NCI-H82 treated with DMSO at 0.1 percent for 48 hours (cell line): ENCODE results near the gene CCDC177.

Experiments
- DNase-seq: peaks from one replicate; lab custom pipeline; 2025; ENCODE audit not compliant: unreplicated experiment; lab: John Stamatoyannopoulos, UW

CCDC177 gene

DNA sequence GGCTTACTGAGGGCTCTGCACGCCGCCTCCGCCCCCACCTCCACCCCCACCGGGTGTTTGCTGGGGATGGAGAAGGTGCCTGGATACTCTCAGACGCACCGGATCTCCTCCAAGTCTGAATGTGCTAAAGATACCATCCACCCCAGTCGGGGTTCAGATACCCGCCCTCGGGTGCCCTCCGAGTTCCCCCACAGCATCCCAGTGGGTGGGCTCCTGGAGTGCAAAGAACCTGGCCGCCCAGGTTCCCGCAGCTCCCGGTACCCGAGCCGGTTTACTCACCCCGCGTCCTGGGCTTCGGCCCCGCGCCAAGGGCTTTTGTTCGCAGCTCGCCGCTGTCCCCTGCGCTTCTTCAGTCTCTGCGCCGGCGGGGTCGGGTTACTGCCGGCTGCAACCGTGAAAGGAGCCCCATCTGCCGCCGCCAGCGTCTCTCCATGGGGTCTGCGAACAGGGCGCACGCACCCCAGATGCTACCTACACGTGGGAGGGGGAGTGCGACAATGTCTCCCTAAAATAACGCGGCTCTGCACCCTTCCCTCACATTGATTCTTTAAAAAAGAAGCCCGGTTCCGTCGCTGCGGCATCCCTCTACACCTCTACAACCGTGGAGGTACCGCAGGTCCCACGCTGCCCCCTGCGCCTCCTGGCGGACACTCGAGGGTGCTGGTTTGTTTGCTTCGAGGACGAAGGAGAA lies at the start of gene CCDC177:
TSS of gene CCDC177 (minus strand) at position 609 of the 691 bp plus-strand sequence. CDS start 1,249 bp downstream, outside the sequence.
- DNase-seq: peak; percentile 27

DNA sequence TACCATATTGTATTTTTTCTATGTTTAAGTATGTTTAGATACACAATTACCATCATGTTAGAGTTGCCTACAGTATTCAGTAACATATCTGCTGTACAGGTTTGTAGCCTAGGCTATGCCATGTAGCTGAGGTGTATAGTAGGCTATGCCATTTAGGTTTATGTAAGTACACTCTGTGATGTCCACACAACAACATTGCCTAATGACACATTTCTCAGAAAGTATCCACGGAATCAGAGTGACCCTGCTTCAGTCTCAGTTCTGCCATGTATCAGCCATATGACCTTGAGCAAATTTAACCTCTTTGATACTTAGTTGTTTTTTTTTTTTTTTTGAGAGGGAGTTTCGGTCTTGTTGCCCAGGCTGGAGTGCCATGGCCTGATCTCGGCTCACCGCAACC lies 49.5 kb upstream of the CCDC177 start:
- DNase-seq: no peak

DNA sequence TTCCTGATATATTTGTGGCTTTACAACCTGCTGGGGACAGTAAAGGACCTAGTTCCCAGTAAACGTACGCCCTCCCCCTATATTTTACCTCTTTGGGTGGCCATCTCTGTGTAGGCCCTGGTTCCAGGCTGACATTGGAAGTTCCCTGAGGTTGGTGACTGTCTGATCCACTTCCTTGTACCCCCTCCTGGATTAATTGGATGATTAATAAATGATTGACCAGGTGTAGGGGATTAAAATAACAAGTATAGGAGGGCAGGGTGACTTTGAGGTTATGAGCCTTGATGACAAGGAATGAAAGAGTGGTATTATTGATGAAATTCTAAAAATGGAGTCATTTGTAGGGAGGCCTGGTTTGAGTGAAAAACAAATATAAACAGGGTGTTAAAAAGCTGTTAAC lies 46.3 kb upstream of the CCDC177 start:
- DNase-seq: no peak

DNA sequence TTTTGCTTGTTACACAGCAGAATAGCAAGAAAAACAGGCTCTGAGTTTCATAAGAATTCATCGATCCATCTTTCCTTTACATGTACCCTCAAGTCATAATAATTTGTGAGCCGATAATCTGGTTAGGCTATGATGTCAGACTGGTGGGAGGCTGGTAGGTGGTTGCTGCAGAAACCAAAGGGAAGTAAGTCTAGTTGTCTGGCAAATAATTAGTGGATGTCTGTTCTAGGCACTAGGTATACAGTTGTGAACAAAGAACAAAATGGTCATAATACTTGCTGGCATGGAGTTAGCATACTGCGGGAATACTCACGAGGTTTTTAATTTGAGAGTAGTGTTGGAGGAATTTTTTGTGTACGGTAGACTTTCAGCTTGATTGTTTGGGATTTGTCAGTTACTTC lies 45.5 kb upstream of the CCDC177 start:
- DNase-seq: no peak

DNA sequence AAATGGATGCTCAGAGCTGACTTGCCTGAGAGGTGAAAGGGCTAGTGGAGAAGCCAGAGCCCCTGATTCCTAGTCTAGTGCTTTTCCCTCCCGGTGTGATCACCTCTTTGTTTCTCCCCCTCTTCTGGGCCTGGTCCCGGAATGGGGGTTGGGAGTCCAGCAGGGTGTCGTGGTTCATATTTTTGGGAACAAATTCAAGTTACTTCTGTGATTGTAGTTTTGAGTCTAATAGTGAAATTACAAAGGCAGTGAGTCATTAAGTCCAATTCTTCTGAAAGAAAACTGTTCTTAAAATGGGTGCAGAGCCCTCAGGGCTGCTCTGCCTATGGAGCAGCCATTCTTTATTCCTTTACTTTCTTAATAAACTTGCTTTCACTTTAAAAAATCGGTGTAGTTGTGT lies 44.3 kb upstream of the CCDC177 start:
- DNase-seq: no peak

DNA sequence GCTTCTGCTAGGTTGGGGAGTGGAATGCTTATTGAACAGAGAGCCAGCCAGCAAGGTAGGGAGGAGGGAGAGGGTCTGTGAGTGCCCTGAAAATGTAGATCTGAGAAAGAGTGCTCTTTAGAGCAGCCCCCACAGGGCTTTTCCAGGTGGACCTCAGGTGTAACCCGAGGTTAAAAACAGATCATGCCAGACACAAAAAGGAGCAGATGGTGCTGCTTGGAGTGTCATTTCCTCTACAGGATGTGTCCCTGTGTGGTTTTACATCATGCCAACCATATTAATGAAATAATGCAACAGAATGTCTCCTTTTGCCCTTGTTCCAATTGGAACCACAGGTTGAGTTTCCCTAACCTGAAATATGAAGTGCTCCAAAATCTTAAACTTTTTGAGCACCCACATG lies 43.1 kb upstream of the CCDC177 start:
- DNase-seq: no peak

DNA sequence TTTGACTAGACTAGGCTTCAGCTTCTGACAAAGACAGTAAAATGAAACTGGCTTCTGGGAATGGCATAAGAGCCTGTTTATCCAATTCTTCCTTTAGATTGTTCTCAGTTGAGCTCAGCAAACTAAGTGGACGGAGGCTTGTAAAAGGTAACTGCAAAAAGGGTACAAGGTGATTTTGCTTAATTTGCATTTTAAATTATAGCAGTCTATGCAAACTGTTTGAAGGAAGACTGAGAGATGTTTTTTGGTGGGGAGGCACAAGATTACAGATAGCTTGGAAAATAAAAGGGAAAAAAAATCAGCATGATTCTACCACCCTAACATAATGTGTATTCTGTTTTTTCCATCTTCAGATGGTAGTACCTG lies 41.7 kb upstream of the CCDC177 start:
- no peak for DNase-seq

DNA sequence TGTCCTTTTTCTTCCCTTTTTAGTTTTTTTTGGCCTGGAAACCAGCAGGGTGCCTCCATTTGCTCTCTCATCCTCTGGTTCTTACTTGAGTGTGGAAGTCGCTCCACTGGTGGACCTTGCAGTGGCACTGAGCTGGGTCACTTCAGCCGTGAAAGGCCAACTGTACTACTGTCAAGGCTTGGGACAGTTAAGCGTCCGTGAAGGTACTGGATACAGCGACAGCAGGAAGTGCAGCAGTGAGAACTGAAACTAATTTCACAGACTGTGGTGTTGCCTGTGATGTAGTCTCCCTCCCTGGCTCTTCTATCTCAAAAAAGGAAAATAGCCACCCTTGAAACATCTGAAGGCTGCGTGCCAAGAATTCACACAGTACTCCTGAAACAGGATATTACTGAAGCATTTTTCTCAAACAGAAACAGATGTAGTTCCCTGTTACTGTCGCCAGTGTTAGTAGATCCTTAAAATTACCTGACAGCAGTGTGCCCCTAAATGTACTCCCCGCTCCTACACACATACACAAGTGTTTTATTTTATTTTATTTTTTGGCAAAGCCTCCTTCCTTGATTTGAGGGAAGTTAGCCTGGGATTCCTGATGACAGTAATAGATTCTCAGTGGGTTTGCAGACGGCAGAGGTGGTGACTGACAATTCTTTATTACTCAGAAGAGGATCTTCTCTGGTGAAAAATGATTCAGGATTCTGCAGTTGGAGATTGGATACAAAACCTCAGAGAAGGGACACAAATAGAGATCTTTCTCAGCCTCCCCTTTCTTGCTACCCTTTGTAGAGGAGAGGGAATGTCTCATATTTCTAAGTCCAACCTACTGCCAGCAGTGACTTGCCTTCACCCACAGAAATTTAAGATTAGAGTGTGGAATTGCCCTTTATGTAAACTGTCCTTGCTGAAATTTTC lies 41.1 kb upstream of the CCDC177 start:
- DNase-seq: no peak

DNA sequence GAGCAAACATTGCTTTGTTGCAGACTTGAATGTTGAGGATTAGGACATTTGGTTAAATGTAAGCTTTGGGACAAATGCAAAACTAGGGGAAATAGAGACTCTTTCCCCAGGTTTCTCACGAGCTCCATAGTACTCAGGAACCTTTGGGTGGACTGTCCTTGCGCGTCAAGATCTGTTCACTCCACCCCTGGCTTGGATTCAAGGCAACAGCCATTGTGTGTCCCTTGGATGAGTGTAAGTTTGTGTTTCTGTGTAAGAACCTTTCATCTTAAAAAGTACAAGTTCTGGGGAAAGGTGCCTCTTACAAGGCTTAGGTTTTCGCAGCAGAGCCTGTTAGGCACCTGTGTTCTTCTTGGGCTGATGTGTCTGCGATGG lies 40.4 kb upstream of the CCDC177 start:
- no peak for DNase-seq

DNA sequence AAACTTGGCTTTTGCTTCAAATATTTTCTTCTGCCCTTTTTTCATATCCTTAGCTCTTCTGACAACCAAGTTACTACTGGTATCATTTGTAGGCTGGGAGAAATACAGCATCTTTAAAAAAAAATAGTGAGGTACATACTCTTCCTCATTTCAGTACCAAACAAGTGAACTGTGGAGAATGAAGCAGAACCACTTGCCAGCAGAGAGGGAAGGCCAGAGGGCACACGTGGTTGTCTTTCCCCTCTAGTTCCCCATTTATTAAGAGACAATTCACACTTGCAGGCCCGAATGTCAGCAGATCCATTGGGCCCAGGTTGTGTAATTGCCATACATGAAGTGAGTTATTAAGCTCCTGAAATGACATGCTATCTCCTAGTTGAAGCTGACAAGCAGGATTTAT lies 39.9 kb upstream of the CCDC177 start:
- DNase-seq: no peak

DNA sequence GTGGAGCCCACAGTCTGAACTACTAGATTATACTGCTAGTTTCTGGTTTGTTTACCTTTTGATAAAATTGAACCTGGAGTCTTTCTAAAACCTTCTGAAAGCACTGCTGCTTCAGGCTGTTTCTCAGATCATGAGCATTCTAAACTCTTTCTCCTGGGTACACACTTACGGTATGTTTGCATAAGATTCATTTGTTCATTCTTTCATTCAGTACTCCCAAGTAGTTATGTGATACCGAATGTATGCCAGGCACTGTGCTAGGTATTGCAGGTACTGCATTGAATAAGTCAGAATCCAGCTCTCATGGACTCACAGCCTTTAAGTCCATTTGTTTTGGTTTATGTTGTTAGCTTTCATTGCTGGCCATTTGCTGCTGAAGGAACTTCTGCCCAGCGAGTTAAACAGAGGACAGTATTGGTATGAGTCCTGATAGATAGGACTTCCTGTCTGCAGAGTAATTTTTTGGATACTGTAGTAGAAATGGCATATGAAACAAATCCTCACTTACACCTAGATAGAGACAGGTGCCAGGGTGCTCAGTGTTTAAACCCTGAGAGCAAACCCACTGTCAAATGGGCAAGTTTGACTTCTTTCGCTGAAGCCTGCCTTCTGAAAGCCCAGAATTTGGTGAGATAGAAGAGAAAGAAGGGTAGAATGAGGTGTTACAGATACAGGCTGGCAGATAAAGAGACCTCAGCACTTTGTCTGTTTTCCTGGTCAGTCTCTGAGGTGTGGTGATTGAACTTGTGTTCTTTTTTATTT lies 38.8 kb upstream of the CCDC177 start:
- DNase-seq: no peak

DNA sequence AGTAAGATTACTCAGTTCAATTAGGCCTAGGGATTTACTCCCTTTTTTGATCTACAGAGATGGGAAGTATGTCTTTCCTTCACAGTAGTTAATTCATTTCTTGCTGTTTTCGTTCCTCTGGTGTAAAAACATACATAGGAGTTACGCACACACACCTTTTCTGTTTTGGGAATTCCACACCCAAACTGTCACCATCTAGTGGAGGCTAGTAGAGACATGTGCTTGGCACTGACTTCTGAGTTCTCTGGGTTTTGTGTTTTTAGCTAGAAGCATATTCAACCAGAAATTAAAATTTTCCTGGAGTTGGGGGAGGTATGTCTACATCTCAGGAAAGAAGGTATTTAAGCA lies 38.1 kb upstream of the CCDC177 start:
- DNase-seq: no peak

DNA sequence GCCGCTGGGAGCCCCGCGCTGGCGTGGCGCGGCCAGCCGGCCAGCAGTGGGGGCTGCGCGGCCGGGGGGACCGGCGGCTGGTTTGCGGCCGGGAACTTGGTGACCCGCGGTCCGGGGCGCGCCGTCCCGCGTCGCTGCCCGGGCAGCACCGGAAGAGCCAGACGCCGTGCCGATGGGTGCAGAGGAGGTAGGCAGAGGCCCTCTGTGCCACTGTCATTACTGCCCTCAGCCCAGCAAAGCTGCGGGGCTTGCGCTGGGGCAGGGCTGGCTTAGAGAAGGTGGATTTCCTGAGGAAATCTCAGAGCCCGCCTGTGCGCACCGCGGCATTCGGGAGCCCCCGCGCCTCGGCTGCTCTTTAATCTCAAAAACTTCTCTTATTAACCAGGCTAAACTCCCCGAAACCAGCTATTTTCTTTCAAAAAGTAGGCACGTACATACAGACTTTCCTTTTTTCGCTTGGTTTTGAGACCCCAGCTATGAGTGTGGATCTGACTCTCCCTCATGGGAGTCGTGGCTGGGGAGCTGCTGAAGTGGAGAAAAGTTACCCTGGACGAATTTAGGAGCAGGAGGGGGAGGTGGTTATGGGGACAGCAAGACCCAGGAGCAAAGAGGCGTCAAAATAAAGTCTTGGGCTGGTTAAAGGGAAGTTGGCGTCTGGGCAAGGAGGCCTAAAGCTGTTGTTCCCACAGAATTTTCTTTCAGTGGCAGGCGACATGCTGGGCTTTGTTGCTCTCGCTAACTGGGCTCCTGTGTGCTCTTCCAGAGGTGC lies 37.5 kb upstream of the CCDC177 start:
- no peak for DNase-seq

DNA sequence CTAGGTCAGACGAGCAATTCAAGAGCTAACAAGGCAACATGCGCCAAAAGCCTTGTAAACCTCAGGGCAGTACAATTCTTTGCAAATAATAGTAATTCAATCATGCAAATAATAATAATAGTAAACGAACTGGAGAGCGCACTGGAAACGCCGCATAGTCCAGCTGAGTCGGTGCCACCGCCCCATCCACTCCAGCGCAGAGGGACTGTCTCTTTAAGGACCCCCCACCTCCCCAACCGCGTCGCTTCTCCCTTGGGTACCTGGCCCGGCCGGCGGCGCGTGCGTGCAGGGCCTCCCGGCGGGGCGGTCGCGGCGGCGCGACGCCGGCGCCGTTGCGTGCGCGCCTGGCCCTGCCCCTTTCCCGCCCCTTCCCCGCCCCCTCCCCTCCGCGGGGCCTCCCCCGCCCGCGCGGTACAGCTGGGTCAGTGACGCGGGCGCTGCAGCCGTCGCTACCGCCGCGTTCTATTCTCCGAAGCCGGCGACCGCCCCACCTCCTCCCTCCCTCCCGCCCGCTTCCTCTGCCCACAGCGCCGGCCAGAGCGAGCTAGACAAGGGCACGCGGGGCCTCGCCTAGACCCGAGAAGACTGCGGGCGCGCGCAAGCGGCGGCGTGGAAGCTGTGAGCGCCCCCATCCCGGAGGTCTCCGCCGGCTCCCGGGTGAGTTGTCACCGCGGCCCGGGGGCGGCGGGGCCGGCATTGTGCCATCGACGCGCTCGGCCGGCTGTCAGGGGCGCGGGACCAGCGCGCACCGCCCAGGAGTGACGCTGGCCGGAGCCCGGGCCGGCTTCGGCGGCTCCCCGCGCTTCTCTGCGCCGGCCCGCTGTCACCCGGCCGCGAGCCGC lies 36.7 kb upstream of the CCDC177 start, which contains the start of gene SUSD6:
TSS of gene SUSD6 (plus strand) at position 425 of the 842 bp plus-strand sequence. CDS start 46,997 bp downstream, outside the sequence.
- peak; percentile 74 for DNase-seq

DNA sequence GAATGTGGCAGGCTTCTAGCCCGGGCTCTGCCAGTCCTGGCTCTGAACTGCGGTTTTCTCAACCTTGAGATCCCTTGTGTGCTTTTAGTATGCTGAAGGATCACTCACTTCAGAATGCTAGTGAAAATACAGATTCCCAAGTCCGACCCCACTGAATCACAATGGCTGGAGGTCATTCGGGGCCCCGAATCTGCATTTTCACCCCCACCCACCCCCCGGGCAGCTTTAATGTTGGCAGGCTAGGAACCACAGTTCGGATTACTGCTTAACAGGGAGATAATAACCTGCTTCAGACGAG lies 36.2 kb upstream of the CCDC177 start:
- DNase-seq: no peak

DNA sequence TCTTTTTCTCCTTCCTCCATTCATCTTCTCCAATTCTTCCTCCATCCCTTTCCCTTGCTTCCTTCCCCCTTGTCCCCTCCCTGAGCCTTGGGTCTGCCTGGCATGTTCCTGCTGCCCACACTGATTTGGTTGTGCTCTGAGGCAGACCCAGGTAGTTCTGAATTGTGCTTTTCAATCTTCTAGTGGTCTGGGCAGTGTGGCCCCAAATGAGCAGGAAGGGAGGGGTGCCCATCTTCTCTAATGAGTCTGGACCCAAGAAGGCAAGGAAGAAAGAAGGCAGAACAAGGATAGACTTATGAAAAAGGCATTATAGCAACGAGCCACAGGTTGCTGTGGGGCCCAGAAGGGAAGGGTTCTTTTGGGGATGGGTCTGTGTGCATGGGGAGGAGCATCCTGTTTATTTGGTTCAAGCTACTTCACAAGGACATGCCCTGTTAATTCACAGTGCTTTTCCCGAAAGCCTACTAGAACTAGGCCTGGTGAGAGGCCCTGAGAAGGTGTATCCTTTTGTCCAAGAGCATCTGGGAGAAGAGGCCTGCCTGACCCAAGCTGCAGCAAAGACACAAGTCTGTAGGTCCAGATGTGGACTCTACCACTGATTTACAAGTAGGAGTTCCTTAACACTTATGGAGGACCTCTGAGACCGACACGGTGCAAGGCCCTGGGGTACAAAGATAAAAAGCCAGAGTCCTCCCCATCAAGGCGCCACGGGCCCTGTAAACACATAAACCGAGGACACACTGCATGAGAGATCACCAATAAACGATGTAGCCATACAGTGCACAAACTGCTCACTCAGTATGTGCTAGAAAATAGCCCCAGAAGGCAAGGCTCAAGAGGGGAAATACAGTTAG lies 35.6 kb upstream of the CCDC177 start:
- no peak for DNase-seq

DNA sequence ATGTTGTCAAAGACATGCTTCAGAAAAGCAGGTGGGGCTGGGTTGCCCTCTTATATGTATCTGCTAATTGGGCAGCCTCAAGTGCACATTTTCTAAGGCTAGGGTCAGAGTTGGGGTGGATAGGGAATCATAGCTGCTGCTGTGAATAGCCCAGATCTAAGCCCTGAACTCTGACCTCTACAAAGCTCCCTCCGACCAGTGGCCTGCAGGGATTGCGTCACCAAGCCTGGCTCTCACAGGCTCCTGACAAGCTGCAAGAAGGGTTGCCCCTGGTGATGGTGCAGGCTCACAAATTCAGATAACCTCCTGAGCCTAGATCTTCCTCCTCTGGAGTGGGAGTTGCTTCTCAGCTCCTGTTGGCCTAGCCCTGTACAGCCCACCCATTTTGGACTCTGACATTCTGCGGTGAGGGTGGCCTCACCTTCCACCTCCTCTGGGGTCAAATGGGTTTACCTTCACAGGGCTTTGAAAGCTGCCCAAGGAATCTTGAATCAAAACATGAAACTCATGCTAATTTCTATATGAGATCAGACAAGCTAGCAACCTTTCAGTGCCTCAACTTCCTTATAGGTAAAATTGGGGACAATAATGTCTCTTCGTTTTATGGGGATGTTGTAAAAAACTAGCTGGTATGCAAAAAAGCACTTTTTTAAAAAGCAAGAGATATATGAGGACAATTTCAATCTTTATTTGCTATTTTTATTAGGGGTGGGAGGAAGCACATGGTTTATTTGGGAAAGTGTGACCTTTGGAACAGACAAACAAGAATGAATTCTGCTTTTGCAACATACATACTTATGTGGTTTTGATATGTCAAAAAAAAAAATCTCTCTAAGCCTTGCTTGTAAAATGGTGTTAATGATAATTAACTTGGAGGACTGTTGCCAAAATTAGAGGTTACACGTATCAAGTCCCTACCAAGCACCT lies 31.9 kb upstream of the CCDC177 start:
- no peak for DNase-seq

DNA sequence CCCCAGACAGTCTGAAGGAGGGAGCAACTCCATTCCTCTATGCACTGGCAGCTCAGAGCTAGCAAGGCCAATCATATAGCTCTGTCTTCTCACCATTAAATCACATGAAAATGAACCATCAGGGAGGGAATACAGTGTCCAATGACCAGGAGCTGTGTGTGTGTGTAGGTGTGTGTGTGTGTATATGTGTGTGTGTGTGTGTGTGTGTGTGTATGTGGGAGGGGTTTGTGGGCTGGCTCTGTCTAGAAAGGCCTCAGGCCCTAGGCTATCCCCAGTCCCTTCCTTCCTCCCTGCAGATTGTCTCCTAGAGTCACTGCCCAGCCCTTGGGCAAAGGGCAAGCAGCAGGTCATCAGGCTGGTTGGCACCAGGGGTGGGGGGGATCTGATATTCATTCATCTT lies 31.1 kb upstream of the CCDC177 start:
- no peak for DNase-seq
